ENCODE results near the gene INO80B. TPM values are rescaled to one million over a fixed set of nuclear protein-coding genes. Genes with fewer than 3 reads are reported as not detected.

The INO80B gene
- polyA plus RNA-seq, 1 donor (not counting 4 experiments of a cell fraction or from before 2014, with no cell fraction given): 18.8 TPM

GRCh38 chr2:74501335-74502071 lies 46.6 kb downstream of the INO80B start:
- DNase-seq (ENCODE audit: low read depth, low spot score) (no peak), FAIRE-seq (no peak)
- peaks cover 9% of the 10 kb centered on the region for H3K79me2 ChIP-seq (ENCODE audit: control insufficient read depth, insufficient read depth, low read length)
- H3K9me1 ChIP-seq (ENCODE audit: control insufficient read depth, extremely low read depth, insufficient read depth, low read length): no peaks in the 10 kb centered on the region
- no peak overlapping the region for H3K9ac ChIP-seq (ENCODE audit: control insufficient read depth, extremely low read depth, insufficient read depth, low read length)
- H3K9me3 ChIP-seq (ENCODE audit: control insufficient read depth, low read depth, low read length): no peaks in the 10 kb centered on the region
- no peaks in the 10 kb centered on the region for H4K20me1 ChIP-seq (ENCODE audit: control insufficient read depth, extremely low read depth, insufficient read depth, low read length)
- peaks cover 9 to 10% of the 10 kb centered on the region in 2 experiments for H3K36me3 ChIP-seq (ENCODE audit: control insufficient read depth in 2 of 2, extremely low read depth in 1 of 2, insufficient read depth in 2 of 2, low read length in 2 of 2)
- H3K4me1 ChIP-seq (ENCODE audit: control insufficient read depth, extremely low read depth, insufficient read depth, low read length): peaks cover 39% of the 10 kb centered on the region
- H3K27ac ChIP-seq (ENCODE audit: control insufficient read depth, insufficient read depth, low read length): no peak overlapping the region
- TF ChIP-seq EZH2 (IDR thresholded peaks at IDR 0.05; ENCODE audit: low read length): no peak
- TF ChIP-seq CTCF (optimal IDR thresholded peaks at IDR 0.05 in 1 of 3, IDR thresholded peaks at IDR 0.05 in 1 of 3, conservative IDR thresholded peaks at IDR 0.05 in 1 of 3; ENCODE audit: extremely low read depth in 1 of 3, insufficient read depth in 2 of 3, low read length in 3 of 3): no peak
- no peak overlapping the region for H3K4me3 ChIP-seq (ENCODE audit: control insufficient read depth in 2 of 3, extremely low read depth in 1 of 3, insufficient read depth in 2 of 3, low read depth in 1 of 3, low read length in 3 of 3)
- peaks cover 41% of the 10 kb centered on the region for H3K27me3 ChIP-seq (ENCODE audit: control insufficient read depth, extremely low read depth, insufficient read depth, low read length)
- H2AFZ ChIP-seq (ENCODE audit: control insufficient read depth, low read length): no peak overlapping the region
- dilution Hi-C loops (cut with MboI; ENCODE audit: extremely low pct_ligation_motif_present, low sequenced_read_pairs): no loop called here
- no peak overlapping the region for H3K4me2 ChIP-seq (ENCODE audit: control insufficient read depth, extremely low read depth, insufficient read depth, low read depth, low read length)

- dilution Hi-C loops (cut with MboI; ENCODE audit: extremely low pct_ligation_motif_present, low sequenced_read_pairs): no loop called here
- Histone ChIP-seq H3K27ac (ENCODE audit: control insufficient read depth, insufficient read depth, low read length) (no peak overlapping the region), H4K20me1 (ENCODE audit: control insufficient read depth, extremely low read depth, insufficient read depth, low read length) (no peaks in the 10 kb centered on the region), H3K9ac (ENCODE audit: control insufficient read depth, extremely low read depth, insufficient read depth, low read length) (peak overlapping the region; percentile 64), H3K9me3 (ENCODE audit: control insufficient read depth, low read depth, low read length) (no peaks in the 10 kb centered on the region), H3K4me1 (ENCODE audit: control insufficient read depth, extremely low read depth, insufficient read depth, low read length) (peaks cover 44% of the 10 kb centered on the region), H3K9me1 (ENCODE audit: control insufficient read depth, extremely low read depth, insufficient read depth, low read length) (no peaks in the 10 kb centered on the region), H3K4me3 (ENCODE audit: control insufficient read depth in 2 of 3, extremely low read depth in 1 of 3, insufficient read depth in 2 of 3, low read depth in 1 of 3, low read length in 3 of 3) (peak overlapping the region; percentile 47 to 70 (median 63)), H3K27me3 (ENCODE audit: control insufficient read depth, extremely low read depth, insufficient read depth, low read length) (peaks cover 41% of the 10 kb centered on the region), H3K79me2 (ENCODE audit: control insufficient read depth, insufficient read depth, low read length) (peaks cover 16% of the 10 kb centered on the region), H2AFZ (ENCODE audit: control insufficient read depth, low read length) (peak overlapping the region; percentile 84), H3K36me3 (ENCODE audit: control insufficient read depth in 2 of 2, extremely low read depth in 1 of 2, insufficient read depth in 2 of 2, low read length in 2 of 2) (peaks cover 9 to 10% of the 10 kb centered on the region in 2 experiments), H3K4me2 (ENCODE audit: control insufficient read depth, extremely low read depth, insufficient read depth, low read depth, low read length) (peak overlapping the region; percentile 94)
- no peak for TF ChIP-seq EZH2 (IDR thresholded peaks at IDR 0.05; ENCODE audit: low read length)
- TF ChIP-seq CTCF (optimal IDR thresholded peaks at IDR 0.05 in 1 of 3, IDR thresholded peaks at IDR 0.05 in 1 of 3, conservative IDR thresholded peaks at IDR 0.05 in 1 of 3; ENCODE audit: extremely low read depth in 1 of 3, insufficient read depth in 2 of 3, low read length in 3 of 3): no peak
- FAIRE-seq (no peak), DNase-seq (ENCODE audit: low read depth, low spot score) (no peak)
Measured at GRCh38 chr2:74502147-74502719, 47.3 kb downstream of the INO80B start.

Data from keratinocyte (primary cell).